Panc1 (cell line): ENCODE results near the gene AK8. TPM values are rescaled to one million over a fixed set of nuclear protein-coding genes. Genes with fewer than 3 reads are reported as not detected.

Source experiments
- ATAC-seq: fragments of 200-7000 bp; cut with Tn5 transposase; 2 replicates; pipeline ENCODE4 v1.9.1; 2020; ENCODE audit warnings: mild to moderate bottlenecking, moderate library complexity
- BruUV-seq: library from RNA; stranded (reverse); fragments of 400-500 nt; replicated peaks from 2 replicates; lab custom pipeline; 2021; lab: Mats Ljungman, UMichigan
- CTCF ChIA-PET: fragments of 300-600 bp; sonication (Branson Sonifier 250); formaldehyde crosslinking; loops from one replicate; lab custom pipeline; 2022; ENCODE audit warnings: antibody characterized with exemption; lab: Charles Lee
- POLR2A ChIA-PET: fragments of 300-600 bp; sonication (Branson Sonifier 250); formaldehyde crosslinking; loops from one replicate; lab custom pipeline; 2022; ENCODE audit warnings: antibody characterized with exemption; lab: Charles Lee
- DNase-seq: peaks from one replicate; pipeline ENCODE4 v3.0.0-alpha.2; 2010; ENCODE audit warnings: low read depth, low spot score
- H3K27ac ChIP-seq: 2 replicates; pipeline ENCODE4 v1.5.1; 2011; ENCODE audit warnings: mild to moderate bottlenecking, low read length, inconsistent platforms
- H3K27me3 ChIP-seq: fragments of 200-500 bp; sonication (Bioruptor generic); 2 replicates; pipeline ENCODE4 v1.6.0; 2014; ENCODE audit warnings: low read length, inconsistent platforms; ENCODE audit not compliant: control insufficient read depth, insufficient read depth
- H3K36me3 ChIP-seq: fragments of 200-500 bp; sonication (Bioruptor generic); 2 replicates; pipeline ENCODE4 v1.5.1; 2014; ENCODE audit warnings: inconsistent platforms, mild to moderate bottlenecking, low read length, moderate library complexity; ENCODE audit not compliant: control insufficient read depth, insufficient read depth
- H3K4me1 ChIP-seq: 2 replicates; pipeline ENCODE4 v1.5.1; 2011; ENCODE audit warnings: inconsistent platforms, mild to moderate bottlenecking, low read length, moderate library complexity; ENCODE audit not compliant: control insufficient read depth, insufficient read depth
- H3K4me3 ChIP-seq, 2 experiments: 2 replicates each; pipeline ENCODE4 v1.5.1; 2011 to 2012; ENCODE audit warnings: low read depth in 2 of 2, low read length in 2 of 2, mild to moderate bottlenecking in 2 of 2, inconsistent platforms in 1 of 2, moderate library complexity in 1 of 2
- H3K9me3 ChIP-seq: fragments of 200-500 bp; sonication (Bioruptor generic); 2 replicates; pipeline ENCODE4 v1.5.1; 2014; ENCODE audit warnings: low read depth, mild to moderate bottlenecking, inconsistent platforms, low read length, moderate library complexity; ENCODE audit not compliant: control insufficient read depth, insufficient read depth
- CTCF ChIP-seq: fragments of 450-650 bp; IDR thresholded peaks from 2 replicates; pipeline ENCODE4 v1.5.1; 2017; ENCODE audit warnings: mild to moderate bottlenecking
- POLR2AphosphoS5 ChIP-seq: IDR thresholded peaks from 2 replicates; pipeline ENCODE4 v1.6.1; 2012; ENCODE audit warnings: mild to moderate bottlenecking, low read depth, low read length, moderate library complexity
- REST ChIP-seq, 2 experiments: IDR thresholded peaks; 2 replicates each; pipeline ENCODE4 v1.6.1; 2011 to 2012; ENCODE audit warnings: low read depth in 2 of 2, control low read depth in 1 of 2, low read length in 1 of 2, mild to moderate bottlenecking in 1 of 2, moderate library complexity in 1 of 2; ENCODE audit not compliant: insufficient read depth in 1 of 2
- SIN3A ChIP-seq: IDR thresholded peaks from 2 replicates; pipeline ENCODE4 v1.6.1; 2012; ENCODE audit warnings: low read depth, mild to moderate bottlenecking, low read length, moderate library complexity, borderline replicate concordance; ENCODE audit not compliant: insufficient read depth
- TCF7L2 ChIP-seq: IDR thresholded peaks from 2 replicates; pipeline ENCODE4 v1.6.1; 2011; ENCODE audit warnings: mild to moderate bottlenecking, low read depth, low read length, inconsistent platforms
- in situ Hi-C: cut with HindIII; loops from 2 replicates; pipeline ENCODE4 v1.10.0; 2016; ENCODE audit warnings: low sequenced_read_pairs, low pct_unique_long_range_greater_than_20kb
- intact Hi-C: fragments of 100-400 bp; cut with micrococcal nuclease; formaldehyde crosslinking; loops from one replicate; pipeline ENCODE4 v1.10.0; 2022; ENCODE audit not compliant: unreplicated experiment
- total RNA-seq: library from RNA; stranded (reverse); gene quantifications from one replicate; pipeline ENCODE4 v1.2.1, GENCODE V29; 2021; ENCODE audit not compliant: unreplicated experiment

AK8 gene
- total RNA-seq, 1 experiment from 2014 or later, result 0.39 TPM

GRCh38 chr9:132775720-132776119, 102.4 kb downstream of the AK8 start:
- ChIA-PET CTCF (no interaction called here), POLR2A (no interaction called here)
- TF ChIP-seq TCF7L2 (no peak), SIN3A (no peak), REST (IDR thresholded peaks at IDR 0.05; ENCODE audit: insufficient read depth in 1 of 2, low read depth in 2 of 2, low read length in 1 of 2) (no peak), CTCF (no peak), POLR2AphosphoS5 (no peak)
- DNase-seq (no peak), ATAC-seq (no peak)
- intact Hi-C loops, result no loop called here
- in situ Hi-C loops, result no loop called here
- no peak overlapping the region for H3K4me3 ChIP-seq
- no peaks in the 10 kb centered on the region for H3K9me3 ChIP-seq
- no peak overlapping the region for H3K27ac ChIP-seq
- H3K36me3 ChIP-seq, result no peaks in the 10 kb centered on the region
- H3K4me1 ChIP-seq, result no peaks in the 10 kb centered on the region
- BruUV-seq, result no TSS peak
- no peaks in the 10 kb centered on the region for H3K27me3 ChIP-seq

- Histone ChIP-seq H3K9me3 (no peaks in the 10 kb centered on the region), H3K27ac (no peak overlapping the region), H3K4me1 (no peaks in the 10 kb centered on the region), H3K36me3 (no peaks in the 10 kb centered on the region), H3K27me3 (no peaks in the 10 kb centered on the region), H3K4me3 (no peak overlapping the region)
- ATAC-seq (no peak), DNase-seq (no peak)
- ChIA-PET CTCF (no interaction called here), POLR2A (no interaction called here)
- intact Hi-C loops, result no loop called here
- no peak for TF ChIP-seq TCF7L2
- TF ChIP-seq REST (IDR thresholded peaks at IDR 0.05; ENCODE audit: insufficient read depth in 1 of 2, low read depth in 2 of 2, low read length in 1 of 2), result no peak
- no peak for TF ChIP-seq SIN3A
- TF ChIP-seq POLR2AphosphoS5, result no peak
- TF ChIP-seq CTCF, result no peak
- in situ Hi-C loops, result no loop called here
- BruUV-seq, result no TSS peak
These were observed 103.2 kb downstream of the AK8 start for GRCh38 chr9:132774886-132775285.
